Stimulated activated CD4-positive, alpha-beta T cell treated with anti-CD3 and anti-CD28 coated beads, Interleukin-15, amount 100 ng/mL, for 1 hour (primary cell): ENCODE measurements around the gene RDH12.
"Not testable (repeated sequence)": the region's sequence is repeated elsewhere in the genome, so short reads cannot be mapped to it uniquely, and the experiment has no call there.

Experiments used
- DNase-seq, 2 donors: peaks; one replicate each; pipeline ENCODE4 v3.0.0-alpha.2; 2020; ENCODE audit warnings: low read depth in 1 of 2, low spot score in 1 of 2

RDH12 gene

GRCh38 chr14:67704484-67705089, 2.9 kb downstream of the RDH12 start:
- DNase-seq = no peak

GRCh38 chr14:67705211-67705610, 3.5 kb downstream of the RDH12 start:
- no peak for DNase-seq

GRCh38 chr14:67709346-67709745, 7.7 kb downstream of the RDH12 start:
- DNase-seq = not testable (repeated sequence)

- not testable (repeated sequence) for DNase-seq
These were observed 8.1 kb downstream of the RDH12 start for GRCh38 chr14:67709796-67710195.

GRCh38 chr14:67710209-67710608, 8.5 kb downstream of the RDH12 start:
- no peak for DNase-seq

- no peak for DNase-seq
These were observed 15.4 kb downstream of the RDH12 start for GRCh38 chr14:67717048-67717447.

- DNase-seq = no peak
These were observed 16.6 kb downstream of the RDH12 start for GRCh38 chr14:67718265-67718664.

- not testable (repeated sequence) for DNase-seq
These were observed 17.7 kb downstream of the RDH12 start for GRCh38 chr14:67719385-67719784.

GRCh38 chr14:67719866-67720265, 18.2 kb downstream of the RDH12 start:
- DNase-seq = no peak

- no peak for DNase-seq
These were observed 20.2 kb downstream of the RDH12 start for GRCh38 chr14:67721875-67722274.

- DNase-seq = no peak
These were observed 20.6 kb downstream of the RDH12 start for GRCh38 chr14:67722293-67722692.

- DNase-seq = no peak
These were observed 23.5 kb downstream of the RDH12 start for GRCh38 chr14:67725171-67725570.

GRCh38 chr14:67727361-67727760, 25.7 kb downstream of the RDH12 start:
- DNase-seq = no peak

GRCh38 chr14:67728258-67728657, 26.6 kb downstream of the RDH12 start:
- no peak for DNase-seq

- DNase-seq = no peak
These were observed 27.6 kb downstream of the RDH12 start for GRCh38 chr14:67729072-67729885.

GRCh38 chr14:67733616-67734015, 31.9 kb downstream of the RDH12 start:
- DNase-seq = no peak

GRCh38 chr14:67734675-67735074, 33.0 kb downstream of the RDH12 start:
- no peak for DNase-seq

- DNase-seq = no peak
These were observed 33.9 kb downstream of the RDH12 start for GRCh38 chr14:67735336-67736147.

GRCh38 chr14:67736771-67737170, 35.1 kb downstream of the RDH12 start:
- no peak for DNase-seq

GRCh38 chr14:67738740-67739504, 37.2 kb downstream of the RDH12 start:
- DNase-seq = no peak

- DNase-seq = no peak
These were observed 42.4 kb downstream of the RDH12 start for GRCh38 chr14:67744046-67744445.
